GM23338 (cell line): ENCODE results near the gene SLC25A12. TPM values are rescaled to one million over a fixed set of nuclear protein-coding genes. Genes with fewer than 3 reads are reported as not detected.

Source experiments
- ATAC-seq: fragments of 200-7000 bp; cut with Tn5 transposase; 3 replicates; pipeline ENCODE4 v1.9.1; 2020
- DNase-seq: peaks from one replicate; pipeline ENCODE4 v3.0.0-alpha.2; 2015; ENCODE audit warnings: low spot score
- H2AFZ ChIP-seq: fragments of 200-600 bp; sonication (generic); 2 replicates; pipeline ENCODE4 v1.8.0; 2016; ENCODE audit warnings: antibody characterized with exemption, mild to moderate bottlenecking, moderate library complexity
- H3F3A ChIP-seq: fragments of 200-600 bp; sonication (generic); replicated peaks from 2 replicates; pipeline ENCODE4 v1.8.0; 2017; ENCODE audit warnings: antibody characterized with exemption, mixed run types, low read depth
- H3K27ac ChIP-seq: fragments of 200-600 bp; sonication (generic); 2 replicates; pipeline ENCODE4 v1.6.1; 2016; ENCODE audit warnings: low read depth
- H3K27me3 ChIP-seq: fragments of 200-600 bp; sonication (generic); 2 replicates; pipeline ENCODE4 v1.8.0; 2016; ENCODE audit warnings: mild to moderate bottlenecking, mixed run types, moderate library complexity; ENCODE audit not compliant: insufficient read depth
- H3K36me3 ChIP-seq: fragments of 200-600 bp; sonication (generic); 2 replicates; pipeline ENCODE4 v1.8.0; 2016; ENCODE audit warnings: mild to moderate bottlenecking; ENCODE audit not compliant: insufficient read depth
- H3K4me1 ChIP-seq: fragments of 200-600 bp; sonication (generic); 2 replicates; pipeline ENCODE4 v1.8.0; 2016; ENCODE audit warnings: mild to moderate bottlenecking, moderate library complexity; ENCODE audit not compliant: insufficient read depth
- H3K4me2 ChIP-seq: fragments of 200-600 bp; sonication (generic); 2 replicates; pipeline ENCODE4 v1.7.1; 2017; ENCODE audit warnings: mixed run types
- H3K4me3 ChIP-seq: fragments of 200-600 bp; sonication (generic); 2 replicates; pipeline ENCODE4 v1.6.1; 2016; ENCODE audit warnings: mixed run types
- H3K79me2 ChIP-seq: fragments of 200-600 bp; sonication (generic); replicated peaks from 2 replicates; pipeline ENCODE4 v1.8.0; 2017; ENCODE audit warnings: mild to moderate bottlenecking; ENCODE audit not compliant: insufficient read depth
- H3K9me2 ChIP-seq: fragments of 200-600 bp; sonication (generic); 2 replicates; pipeline ENCODE4 v1.8.0; 2017; ENCODE audit not compliant: insufficient read depth
- H4K20me1 ChIP-seq: fragments of 200-600 bp; sonication (generic); replicated peaks from 2 replicates; pipeline ENCODE4 v1.8.0; 2017; ENCODE audit warnings: mild to moderate bottlenecking; ENCODE audit not compliant: insufficient read depth
- H3K27ac Mint-ChIP-seq: 2 replicates; pipeline ENCODE4 v1.8.0; 2020; ENCODE audit warnings: inconsistent platforms, mild to moderate bottlenecking, moderate library complexity, mixed read lengths
- H3K27me3 Mint-ChIP-seq: 3 replicates; pipeline ENCODE4 v1.8.0; 2022; ENCODE audit warnings: low read depth, mild to moderate bottlenecking, moderate library complexity, mixed read lengths, inconsistent platforms; ENCODE audit not compliant: insufficient read depth, poor library complexity
- H3K36me3 Mint-ChIP-seq: 3 replicates; pipeline ENCODE4 v1.8.0; 2021; ENCODE audit warnings: low read depth, mild to moderate bottlenecking, inconsistent platforms, moderate library complexity, mixed read lengths
- H3K4me1 Mint-ChIP-seq: 3 replicates; pipeline ENCODE4 v1.8.0; 2020; ENCODE audit warnings: mild to moderate bottlenecking, inconsistent platforms, mixed read lengths
- H3K4me3 Mint-ChIP-seq: 3 replicates; pipeline ENCODE4 v1.8.0; 2021; ENCODE audit warnings: moderate library complexity, mild to moderate bottlenecking, inconsistent platforms, mixed read lengths
- H3K9me3 Mint-ChIP-seq: 3 replicates; pipeline ENCODE4 v1.8.0; 2020; ENCODE audit warnings: moderate library complexity, mild to moderate bottlenecking, inconsistent platforms, mixed read lengths
- CREB1 ChIP-seq: fragments of 250-450 bp; sonication (Bioruptor Pico); IDR thresholded peaks from 2 replicates; pipeline ENCODE4 v1.5.0; 2020; ENCODE audit warnings: low read depth, mild to moderate bottlenecking, moderate library complexity
- EZH2 ChIP-seq: fragments of 200-600 bp; sonication (generic); IDR thresholded peaks from one replicate; pipeline ENCODE4 v1.8.0; 2017; ENCODE audit warnings: antibody characterized with exemption, mild to moderate bottlenecking, low read depth; ENCODE audit not compliant: unreplicated experiment
- EZH2phosphoT487 ChIP-seq: fragments of 200-600 bp; sonication (generic); IDR thresholded peaks from one replicate; pipeline ENCODE4 v1.8.1; 2018; ENCODE audit warnings: antibody characterized with exemption; ENCODE audit not compliant: unreplicated experiment
- JUNB ChIP-seq: IDR thresholded peaks from one replicate; pipeline ENCODE4 v1.6.1; 2016; ENCODE audit warnings: antibody characterized with exemption; ENCODE audit not compliant: unreplicated experiment
- NANOG ChIP-seq: IDR thresholded peaks from 2 replicates; pipeline ENCODE4 v1.6.1; 2016; ENCODE audit warnings: antibody characterized with exemption, borderline replicate concordance
- POLR2AphosphoS5 ChIP-seq: IDR thresholded peaks from 2 replicates; pipeline ENCODE4 v1.6.1; 2016; ENCODE audit warnings: antibody characterized with exemption, low read depth
- STAT1 ChIP-seq: IDR thresholded peaks from one replicate; pipeline ENCODE4 v1.6.1; 2016; ENCODE audit warnings: antibody characterized with exemption; ENCODE audit not compliant: unreplicated experiment
- ZNF114 ChIP-seq: fragments of 250-450 bp; sonication (Bioruptor Pico); IDR thresholded peaks from 2 replicates; pipeline ENCODE4 v1.5.0; 2020; ENCODE audit warnings: mild to moderate bottlenecking, moderate library complexity
- ZNF331 ChIP-seq: fragments of 250-450 bp; sonication (Bioruptor Pico); IDR thresholded peaks from 2 replicates; pipeline ENCODE4 v1.5.0; 2020; ENCODE audit warnings: low read depth, mild to moderate bottlenecking, moderate library complexity
- polyA plus RNA-seq: library from polyadenylated mRNA; unstranded; fragments of >200 nt; fragmentation: Nextera tagmentation; extraction: Ambion mirVana; gene quantifications from 2 replicates; pipeline ENCODE4 v1.2.1, GENCODE V29; 2016
- total RNA-seq: library from RNA; depleted of rRNA; stranded (reverse); fragments of >200 nt; shearing (Covaris generic); gene quantifications from 2 replicates; pipeline ENCODE4 v1.2.3, GENCODE V29; 2014
- TF ChIP-seq, protein P1 (sequence below): IDR thresholded peaks from one replicate; pipeline ENCODE4 v1.6.1; 2018; ENCODE audit warnings: antibody characterized with exemption; ENCODE audit not compliant: unreplicated experiment
- TF ChIP-seq, protein P2 (sequence below): IDR thresholded peaks from 2 replicates; pipeline ENCODE4 v1.6.1; 2016; ENCODE audit warnings: antibody characterized with exemption
- TF ChIP-seq, protein P3 (sequence below): fragments of 250-450 bp; sonication (Bioruptor Pico); IDR thresholded peaks from 2 replicates; pipeline ENCODE4 v1.5.0; 2020; ENCODE audit warnings: mild to moderate bottlenecking, moderate library complexity
- TF ChIP-seq, protein P4 (sequence below), 2 experiments: fragments of 200-600 bp in 1 of 2; sonication (generic) in 1 of 2; conservative IDR thresholded peaks; 2 replicates each; pipeline versions ENCODE4 v1.5.1 to v1.6.1; 2016 to 2017; ENCODE audit warnings: antibody characterized with exemption in 2 of 2, low read depth in 2 of 2, mild to moderate bottlenecking in 2 of 2, moderate library complexity in 1 of 2

Gene SLC25A12
- total and polyA plus RNA-seq, 2 experiments from 2014 or later: 4.8 to 14.8 TPM

DNA sequence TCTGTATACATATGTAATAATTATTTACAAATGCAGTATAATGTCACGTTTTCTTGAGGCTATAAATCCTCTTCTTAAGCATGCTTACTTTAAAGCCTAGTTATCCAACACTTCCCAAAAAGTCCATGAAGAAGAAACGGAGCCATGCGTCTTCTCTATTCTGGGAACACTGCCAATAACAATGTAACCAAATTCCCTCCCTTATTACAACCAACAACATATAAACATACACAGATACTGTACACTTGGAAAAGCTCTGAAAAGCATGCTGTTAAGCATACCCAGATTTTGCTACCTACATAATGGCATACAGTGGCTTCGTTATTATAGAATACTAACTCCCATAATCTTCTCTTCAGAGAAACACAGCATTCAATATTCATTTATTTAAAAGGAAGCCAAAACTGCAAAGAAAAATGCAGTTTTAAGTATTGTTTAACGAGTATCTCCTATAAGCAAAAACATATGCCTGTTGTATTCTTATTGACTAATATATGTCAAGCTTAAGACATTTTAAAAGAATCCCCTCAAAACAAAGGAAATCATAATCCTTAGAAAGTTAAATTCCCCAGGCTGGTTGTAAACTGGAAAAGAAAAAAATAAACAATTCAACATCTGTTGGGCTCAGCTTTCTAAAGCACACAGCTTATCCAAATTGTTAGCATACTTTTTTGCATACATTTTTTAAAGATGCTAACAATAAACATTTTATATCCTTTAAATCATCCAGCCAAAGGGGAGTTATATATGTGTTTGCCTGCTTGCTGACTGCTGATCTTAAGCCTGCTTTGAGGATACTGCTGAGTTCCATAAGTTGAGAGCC, 83.4 kb downstream of the SLC25A12 start:
- DNase-seq: no peak
- H3K9me3 Mint-ChIP-seq: no peaks in the 10 kb centered on the region
- Histone ChIP-seq H3K4me1 (no peaks in the 10 kb centered on the region), H3K4me3 (no peak overlapping the region), H3K27ac (no peak overlapping the region), H3K4me2 (no peak overlapping the region), H3K27me3 (no peaks in the 10 kb centered on the region), H3F3A (no peaks in the 10 kb centered on the region), H3K9me2 (no peaks in the 10 kb centered on the region), H3K36me3 (no peaks in the 10 kb centered on the region), H2AFZ (no peak overlapping the region), H4K20me1 (no peaks in the 10 kb centered on the region), H3K79me2 (no peaks in the 10 kb centered on the region)
- H3K4me1 Mint-ChIP-seq: no peaks in the 10 kb centered on the region
- no peak overlapping the region for H3K4me3 Mint-ChIP-seq
- no peak for ATAC-seq
- no peak for TF ChIP-seq ZNF114 (CRISPR knock-in tag)
- TF ChIP-seq, protein P1, sequence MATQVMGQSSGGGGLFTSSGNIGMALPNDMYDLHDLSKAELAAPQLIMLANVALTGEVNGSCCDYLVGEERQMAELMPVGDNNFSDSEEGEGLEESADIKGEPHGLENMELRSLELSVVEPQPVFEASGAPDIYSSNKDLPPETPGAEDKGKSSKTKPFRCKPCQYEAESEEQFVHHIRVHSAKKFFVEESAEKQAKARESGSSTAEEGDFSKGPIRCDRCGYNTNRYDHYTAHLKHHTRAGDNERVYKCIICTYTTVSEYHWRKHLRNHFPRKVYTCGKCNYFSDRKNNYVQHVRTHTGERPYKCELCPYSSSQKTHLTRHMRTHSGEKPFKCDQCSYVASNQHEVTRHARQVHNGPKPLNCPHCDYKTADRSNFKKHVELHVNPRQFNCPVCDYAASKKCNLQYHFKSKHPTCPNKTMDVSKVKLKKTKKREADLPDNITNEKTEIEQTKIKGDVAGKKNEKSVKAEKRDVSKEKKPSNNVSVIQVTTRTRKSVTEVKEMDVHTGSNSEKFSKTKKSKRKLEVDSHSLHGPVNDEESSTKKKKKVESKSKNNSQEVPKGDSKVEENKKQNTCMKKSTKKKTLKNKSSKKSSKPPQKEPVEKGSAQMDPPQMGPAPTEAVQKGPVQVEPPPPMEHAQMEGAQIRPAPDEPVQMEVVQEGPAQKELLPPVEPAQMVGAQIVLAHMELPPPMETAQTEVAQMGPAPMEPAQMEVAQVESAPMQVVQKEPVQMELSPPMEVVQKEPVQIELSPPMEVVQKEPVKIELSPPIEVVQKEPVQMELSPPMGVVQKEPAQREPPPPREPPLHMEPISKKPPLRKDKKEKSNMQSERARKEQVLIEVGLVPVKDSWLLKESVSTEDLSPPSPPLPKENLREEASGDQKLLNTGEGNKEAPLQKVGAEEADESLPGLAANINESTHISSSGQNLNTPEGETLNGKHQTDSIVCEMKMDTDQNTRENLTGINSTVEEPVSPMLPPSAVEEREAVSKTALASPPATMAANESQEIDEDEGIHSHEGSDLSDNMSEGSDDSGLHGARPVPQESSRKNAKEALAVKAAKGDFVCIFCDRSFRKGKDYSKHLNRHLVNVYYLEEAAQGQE: no peak
- no peak for TF ChIP-seq EZH2phosphoT487
- no peak for TF ChIP-seq JUNB
- no peak for TF ChIP-seq CREB1
- no peak for TF ChIP-seq EZH2
- TF ChIP-seq NANOG: no peak
- TF ChIP-seq ZNF331: no peak
- TF ChIP-seq, protein P2, sequence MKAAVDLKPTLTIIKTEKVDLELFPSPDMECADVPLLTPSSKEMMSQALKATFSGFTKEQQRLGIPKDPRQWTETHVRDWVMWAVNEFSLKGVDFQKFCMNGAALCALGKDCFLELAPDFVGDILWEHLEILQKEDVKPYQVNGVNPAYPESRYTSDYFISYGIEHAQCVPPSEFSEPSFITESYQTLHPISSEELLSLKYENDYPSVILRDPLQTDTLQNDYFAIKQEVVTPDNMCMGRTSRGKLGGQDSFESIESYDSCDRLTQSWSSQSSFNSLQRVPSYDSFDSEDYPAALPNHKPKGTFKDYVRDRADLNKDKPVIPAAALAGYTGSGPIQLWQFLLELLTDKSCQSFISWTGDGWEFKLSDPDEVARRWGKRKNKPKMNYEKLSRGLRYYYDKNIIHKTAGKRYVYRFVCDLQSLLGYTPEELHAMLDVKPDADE: no peak
- TF ChIP-seq, protein P3, sequence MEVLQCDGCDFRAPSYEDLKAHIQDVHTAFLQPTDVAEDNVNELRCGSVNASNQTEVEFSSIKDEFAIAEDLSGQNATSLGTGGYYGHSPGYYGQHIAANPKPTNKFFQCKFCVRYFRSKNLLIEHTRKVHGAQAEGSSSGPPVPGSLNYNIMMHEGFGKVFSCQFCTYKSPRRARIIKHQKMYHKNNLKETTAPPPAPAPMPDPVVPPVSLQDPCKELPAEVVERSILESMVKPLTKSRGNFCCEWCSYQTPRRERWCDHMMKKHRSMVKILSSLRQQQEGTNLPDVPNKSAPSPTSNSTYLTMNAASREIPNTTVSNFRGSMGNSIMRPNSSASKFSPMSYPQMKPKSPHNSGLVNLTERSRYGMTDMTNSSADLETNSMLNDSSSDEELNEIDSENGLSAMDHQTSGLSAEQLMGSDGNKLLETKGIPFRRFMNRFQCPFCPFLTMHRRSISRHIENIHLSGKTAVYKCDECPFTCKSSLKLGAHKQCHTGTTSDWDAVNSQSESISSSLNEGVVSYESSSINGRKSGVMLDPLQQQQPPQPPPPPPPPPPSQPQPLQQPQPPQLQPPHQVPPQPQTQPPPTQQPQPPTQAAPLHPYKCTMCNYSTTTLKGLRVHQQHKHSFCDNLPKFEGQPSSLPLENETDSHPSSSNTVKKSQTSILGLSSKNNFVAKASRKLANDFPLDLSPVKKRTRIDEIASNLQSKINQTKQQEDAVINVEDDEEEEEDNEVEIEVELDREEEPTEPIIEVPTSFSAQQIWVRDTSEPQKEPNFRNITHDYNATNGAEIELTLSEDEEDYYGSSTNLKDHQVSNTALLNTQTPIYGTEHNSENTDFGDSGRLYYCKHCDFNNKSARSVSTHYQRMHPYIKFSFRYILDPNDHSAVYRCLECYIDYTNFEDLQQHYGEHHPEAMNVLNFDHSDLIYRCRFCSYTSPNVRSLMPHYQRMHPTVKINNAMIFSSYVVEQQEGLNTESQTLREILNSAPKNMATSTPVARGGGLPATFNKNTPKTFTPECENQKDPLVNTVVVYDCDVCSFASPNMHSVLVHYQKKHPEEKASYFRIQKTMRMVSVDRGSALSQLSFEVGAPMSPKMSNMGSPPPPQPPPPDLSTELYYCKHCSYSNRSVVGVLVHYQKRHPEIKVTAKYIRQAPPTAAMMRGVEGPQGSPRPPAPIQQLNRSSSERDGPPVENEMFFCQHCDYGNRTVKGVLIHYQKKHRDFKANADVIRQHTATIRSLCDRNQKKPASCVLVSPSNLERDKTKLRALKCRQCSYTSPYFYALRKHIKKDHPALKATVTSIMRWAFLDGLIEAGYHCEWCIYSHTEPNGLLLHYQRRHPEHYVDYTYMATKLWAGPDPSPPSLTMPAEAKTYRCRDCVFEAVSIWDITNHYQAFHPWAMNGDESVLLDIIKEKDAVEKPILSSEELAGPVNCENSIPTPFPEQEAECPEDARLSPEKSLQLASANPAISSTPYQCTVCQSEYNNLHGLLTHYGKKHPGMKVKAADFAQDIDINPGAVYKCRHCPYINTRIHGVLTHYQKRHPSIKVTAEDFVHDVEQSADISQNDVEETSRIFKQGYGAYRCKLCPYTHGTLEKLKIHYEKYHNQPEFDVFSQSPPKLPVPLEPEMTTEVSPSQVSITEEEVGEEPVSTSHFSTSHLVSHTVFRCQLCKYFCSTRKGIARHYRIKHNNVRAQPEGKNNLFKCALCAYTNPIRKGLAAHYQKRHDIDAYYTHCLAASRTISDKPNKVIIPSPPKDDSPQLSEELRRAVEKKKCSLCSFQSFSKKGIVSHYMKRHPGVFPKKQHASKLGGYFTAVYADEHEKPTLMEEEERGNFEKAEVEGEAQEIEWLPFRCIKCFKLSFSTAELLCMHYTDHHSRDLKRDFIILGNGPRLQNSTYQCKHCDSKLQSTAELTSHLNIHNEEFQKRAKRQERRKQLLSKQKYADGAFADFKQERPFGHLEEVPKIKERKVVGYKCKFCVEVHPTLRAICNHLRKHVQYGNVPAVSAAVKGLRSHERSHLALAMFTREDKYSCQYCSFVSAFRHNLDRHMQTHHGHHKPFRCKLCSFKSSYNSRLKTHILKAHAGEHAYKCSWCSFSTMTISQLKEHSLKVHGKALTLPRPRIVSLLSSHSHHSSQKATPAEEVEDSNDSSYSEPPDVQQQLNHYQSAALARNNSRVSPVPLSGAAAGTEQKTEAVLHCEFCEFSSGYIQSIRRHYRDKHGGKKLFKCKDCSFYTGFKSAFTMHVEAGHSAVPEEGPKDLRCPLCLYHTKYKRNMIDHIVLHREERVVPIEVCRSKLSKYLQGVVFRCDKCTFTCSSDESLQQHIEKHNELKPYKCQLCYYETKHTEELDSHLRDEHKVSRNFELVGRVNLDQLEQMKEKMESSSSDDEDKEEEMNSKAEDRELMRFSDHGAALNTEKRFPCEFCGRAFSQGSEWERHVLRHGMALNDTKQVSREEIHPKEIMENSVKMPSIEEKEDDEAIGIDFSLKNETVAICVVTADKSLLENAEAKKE: no peak
- TF ChIP-seq, protein P4, sequence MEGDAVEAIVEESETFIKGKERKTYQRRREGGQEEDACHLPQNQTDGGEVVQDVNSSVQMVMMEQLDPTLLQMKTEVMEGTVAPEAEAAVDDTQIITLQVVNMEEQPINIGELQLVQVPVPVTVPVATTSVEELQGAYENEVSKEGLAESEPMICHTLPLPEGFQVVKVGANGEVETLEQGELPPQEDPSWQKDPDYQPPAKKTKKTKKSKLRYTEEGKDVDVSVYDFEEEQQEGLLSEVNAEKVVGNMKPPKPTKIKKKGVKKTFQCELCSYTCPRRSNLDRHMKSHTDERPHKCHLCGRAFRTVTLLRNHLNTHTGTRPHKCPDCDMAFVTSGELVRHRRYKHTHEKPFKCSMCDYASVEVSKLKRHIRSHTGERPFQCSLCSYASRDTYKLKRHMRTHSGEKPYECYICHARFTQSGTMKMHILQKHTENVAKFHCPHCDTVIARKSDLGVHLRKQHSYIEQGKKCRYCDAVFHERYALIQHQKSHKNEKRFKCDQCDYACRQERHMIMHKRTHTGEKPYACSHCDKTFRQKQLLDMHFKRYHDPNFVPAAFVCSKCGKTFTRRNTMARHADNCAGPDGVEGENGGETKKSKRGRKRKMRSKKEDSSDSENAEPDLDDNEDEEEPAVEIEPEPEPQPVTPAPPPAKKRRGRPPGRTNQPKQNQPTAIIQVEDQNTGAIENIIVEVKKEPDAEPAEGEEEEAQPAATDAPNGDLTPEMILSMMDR (conservative IDR thresholded peaks at IDR 0.05; ENCODE audit: low read depth in 2 of 2): no peak
- TF ChIP-seq STAT1: no peak
- TF ChIP-seq POLR2AphosphoS5: no peak
- no peak overlapping the region for H3K27ac Mint-ChIP-seq
- H3K36me3 Mint-ChIP-seq: no peaks in the 10 kb centered on the region; the same call in 2 of the 3 replicates
- no peaks in the 10 kb centered on the region for H3K27me3 Mint-ChIP-seq
